GM19351 (cell line): Measurements from ENCODE around the gene BATF3.

Source experiments
- ATAC-seq: cut with Tn5 transposase; IDR thresholded peaks from one replicate; pipeline ENCODE4 v1.9.1; 2021; ENCODE audit warnings: mild to moderate bottlenecking, moderate library complexity; ENCODE audit not compliant: unreplicated experiment

The BATF3 gene

GRCh38 chr1:212638492-212639151 is 61.0 kb downstream of the BATF3 start:
- no peak for ATAC-seq

- no peak for ATAC-seq
Observed at GRCh38 chr1:212637902-212638301, 61.7 kb downstream of the BATF3 start.
